GM18502 (cell line): ENCODE data around the gene UQCRC1.

ENCODE experiments used
- ATAC-seq: cut with Tn5 transposase; IDR thresholded peaks from one replicate; pipeline ENCODE4 v1.9.1; 2021; ENCODE audit warnings: mild to moderate bottlenecking; ENCODE audit not compliant: unreplicated experiment, poor library complexity

Gene UQCRC1

DNA sequence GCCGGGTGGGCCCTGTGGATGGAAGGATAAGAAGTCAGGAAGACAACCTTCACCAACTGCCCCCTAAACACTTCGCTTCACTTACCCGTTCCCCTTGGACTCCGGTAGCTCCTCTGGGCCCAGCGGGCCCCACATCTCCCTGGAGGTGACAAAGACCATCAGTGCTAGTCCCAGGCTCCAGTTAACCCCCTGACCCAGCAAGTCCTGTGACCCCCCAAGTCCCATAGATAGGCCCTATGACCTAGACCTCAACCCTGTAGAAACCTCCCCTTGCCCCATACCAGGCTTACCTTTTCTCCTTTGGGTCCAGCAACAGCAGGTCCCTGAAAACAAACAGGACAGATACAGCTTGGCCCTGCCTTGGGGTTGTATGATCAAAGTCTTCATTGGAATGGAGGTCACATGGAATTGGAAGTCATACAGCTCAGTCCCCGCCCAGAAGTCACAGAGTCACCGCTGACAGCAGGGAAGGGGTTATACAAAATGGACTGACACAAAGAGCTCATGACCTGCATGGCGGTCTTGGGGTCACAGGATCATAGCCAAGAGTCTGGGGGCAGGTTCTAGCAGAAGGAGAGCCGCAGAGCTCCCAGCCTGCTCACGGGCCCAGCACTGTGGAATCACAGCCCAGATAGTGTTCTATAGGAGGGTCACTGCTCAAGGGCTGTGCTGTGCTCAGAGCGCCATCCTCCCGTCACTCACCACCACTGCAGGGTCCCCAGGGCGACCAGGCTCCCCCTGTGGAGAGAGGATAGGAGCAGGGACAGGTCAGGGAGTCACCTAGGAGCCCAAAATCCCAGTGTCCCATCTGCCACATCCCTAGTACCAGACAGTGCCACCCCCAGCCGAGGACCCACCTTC lies 27.6 kb downstream of the UQCRC1 start:
- no peak for ATAC-seq

DNA sequence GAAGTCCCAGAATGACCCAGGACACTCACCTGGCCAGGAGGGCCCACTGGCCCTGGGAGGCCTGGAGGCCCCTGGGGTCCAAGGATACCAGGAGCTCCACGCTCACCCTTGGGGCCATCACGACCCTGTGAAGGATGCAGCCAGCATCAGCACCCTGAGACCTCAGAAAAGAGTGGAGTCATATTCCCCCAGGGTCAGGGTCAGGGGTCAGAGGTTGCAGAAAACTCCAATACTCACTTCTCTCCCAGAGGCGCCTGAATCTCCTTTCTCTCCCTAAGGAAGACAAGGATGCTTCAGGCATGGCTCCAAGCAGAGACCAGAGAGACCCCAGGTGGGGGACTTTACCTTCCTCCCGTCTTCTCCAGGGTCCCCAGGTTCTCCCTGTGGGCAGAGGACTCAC lies 32.8 kb downstream of the UQCRC1 start:
- ATAC-seq, result no peak

DNA sequence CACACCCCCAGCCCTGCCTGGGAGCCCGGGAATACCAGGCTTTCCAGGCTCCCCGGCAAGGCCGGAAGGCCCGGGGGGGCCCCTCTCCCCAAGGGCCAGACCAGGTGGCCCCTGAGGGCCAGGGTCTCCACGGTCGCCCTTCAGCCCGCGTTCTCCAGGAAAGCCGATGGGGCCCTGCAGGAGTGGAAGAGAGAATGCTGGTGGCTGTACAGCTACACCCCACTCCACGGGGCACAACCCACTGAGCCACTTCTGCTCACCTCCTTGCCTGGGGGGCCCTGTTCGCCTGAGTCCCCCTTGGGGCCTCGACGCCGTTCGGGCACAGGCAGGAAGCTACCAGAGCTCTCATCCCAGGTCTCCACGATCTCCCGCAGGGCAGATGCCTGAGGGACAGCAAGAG lies 34.1 kb downstream of the UQCRC1 start:
- ATAC-seq, result no peak

DNA sequence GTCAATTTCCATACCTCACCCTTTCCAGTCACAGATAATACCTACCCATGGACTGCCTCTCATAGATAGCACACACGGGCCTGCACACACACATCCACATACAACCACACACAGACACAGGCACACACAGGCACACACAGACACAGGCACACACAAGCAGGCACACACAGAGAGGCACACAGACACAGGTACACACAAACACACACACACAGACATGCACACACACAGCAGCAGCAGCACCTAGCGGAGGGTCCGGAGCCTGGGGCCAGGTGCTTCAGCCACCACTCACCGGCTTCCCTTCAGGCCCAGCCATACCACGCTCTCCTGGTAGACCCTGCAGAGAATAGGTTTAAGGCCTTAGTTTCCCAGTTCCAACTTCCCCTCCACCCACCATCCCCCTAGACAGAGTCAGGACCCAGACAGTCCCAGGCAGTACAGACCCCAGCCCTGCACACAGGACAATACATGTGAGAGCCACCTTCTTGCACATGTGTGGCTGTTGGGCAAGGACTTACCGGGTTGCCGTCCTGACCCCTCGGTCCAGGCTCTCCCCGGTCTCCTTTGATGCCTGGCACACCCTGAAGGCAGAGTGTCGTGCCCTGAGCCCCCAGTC lies 35.4 kb downstream of the UQCRC1 start:
- no peak for ATAC-seq

DNA sequence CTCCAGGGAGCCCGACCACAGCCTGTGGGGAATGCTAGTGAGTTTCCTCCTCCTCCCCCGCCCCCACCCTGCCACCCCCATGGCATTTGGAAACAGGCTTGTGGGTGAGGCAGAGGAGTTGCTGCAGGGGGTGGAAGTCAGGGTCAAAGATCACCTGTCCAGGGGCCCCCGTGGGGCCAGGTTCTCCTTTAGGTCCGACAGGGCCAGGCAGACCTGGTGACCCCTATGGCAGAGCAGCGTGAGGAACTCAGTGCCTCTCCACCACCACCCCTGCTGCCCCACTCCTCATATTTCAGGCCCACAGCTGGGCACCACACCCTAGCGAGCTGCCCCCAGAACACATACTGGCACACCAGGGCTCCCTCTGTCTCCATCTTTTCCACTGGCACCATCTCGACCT lies 36.9 kb downstream of the UQCRC1 start:
- ATAC-seq, result no peak

DNA sequence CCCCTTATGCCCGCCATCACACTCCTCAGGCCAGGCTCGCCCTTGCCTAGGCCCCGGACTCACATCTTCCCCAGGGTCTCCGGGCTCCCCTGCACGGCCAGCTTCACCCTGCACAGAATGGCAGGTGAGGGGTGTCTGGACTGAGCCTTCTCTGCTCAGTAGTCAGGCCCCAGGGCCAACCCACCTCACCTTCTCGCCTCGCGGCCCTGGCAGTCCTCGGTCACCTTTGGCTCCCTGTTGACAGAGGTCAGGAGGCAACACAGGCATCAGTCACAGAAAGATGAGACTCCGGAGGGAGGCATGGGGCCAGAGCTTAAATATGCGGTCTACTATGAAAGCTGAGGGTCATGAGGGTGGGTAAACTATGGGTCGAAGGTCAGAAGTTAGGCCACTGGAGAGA lies 37.5 kb downstream of the UQCRC1 start:
- ATAC-seq, result no peak

DNA sequence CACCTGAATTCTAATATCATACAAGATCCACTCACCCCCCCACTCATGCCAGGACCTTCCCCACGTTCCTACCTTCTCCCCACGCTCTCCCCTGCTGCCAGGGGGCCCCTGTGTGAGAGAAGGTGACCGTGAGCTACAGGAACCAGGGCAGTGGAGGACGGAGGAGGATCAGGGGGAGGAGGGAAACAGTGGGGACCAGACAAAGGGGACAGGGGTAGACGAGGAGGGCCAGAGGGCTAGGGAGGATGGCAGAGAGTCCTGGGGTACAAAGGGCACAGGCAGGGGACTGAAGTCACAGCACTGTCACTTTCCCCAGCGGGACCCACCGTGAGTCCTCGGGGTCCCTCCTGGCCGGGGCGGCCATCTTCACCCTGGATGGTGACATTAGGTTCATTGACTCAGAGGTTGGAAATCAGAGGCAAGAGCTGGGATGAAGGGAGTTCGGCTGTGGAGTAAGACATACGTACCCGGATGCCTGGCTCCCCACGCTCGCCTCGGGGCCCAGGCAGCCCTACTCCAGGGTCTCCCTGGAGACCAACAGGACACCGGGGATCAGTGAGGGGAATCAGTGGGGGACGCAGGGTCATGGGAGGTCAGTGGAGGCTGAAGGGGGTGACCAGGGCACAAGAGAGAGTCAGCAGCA lies 39.5 kb downstream of the UQCRC1 start:
- no peak for ATAC-seq

DNA sequence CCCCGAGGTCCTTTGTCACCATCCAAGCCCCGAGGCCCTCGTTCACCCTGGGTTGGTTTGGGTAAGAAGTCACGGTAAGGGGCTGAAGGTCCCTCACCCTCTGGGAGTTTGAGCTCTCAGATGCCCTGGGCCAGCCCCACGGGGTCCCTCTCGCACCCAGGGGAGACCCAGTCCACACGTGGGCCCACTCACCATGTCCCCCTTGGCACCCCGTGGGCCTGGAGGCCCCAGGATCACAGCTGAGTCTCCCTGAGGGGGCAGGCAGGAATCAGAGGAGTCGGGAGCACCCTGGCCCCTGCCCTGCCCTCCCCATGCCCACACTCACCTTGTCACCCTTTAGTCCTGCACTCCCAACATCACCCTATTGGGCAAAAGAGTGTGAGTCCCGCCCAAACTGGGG lies 40.0 kb downstream of the UQCRC1 start:
- no peak for ATAC-seq

DNA sequence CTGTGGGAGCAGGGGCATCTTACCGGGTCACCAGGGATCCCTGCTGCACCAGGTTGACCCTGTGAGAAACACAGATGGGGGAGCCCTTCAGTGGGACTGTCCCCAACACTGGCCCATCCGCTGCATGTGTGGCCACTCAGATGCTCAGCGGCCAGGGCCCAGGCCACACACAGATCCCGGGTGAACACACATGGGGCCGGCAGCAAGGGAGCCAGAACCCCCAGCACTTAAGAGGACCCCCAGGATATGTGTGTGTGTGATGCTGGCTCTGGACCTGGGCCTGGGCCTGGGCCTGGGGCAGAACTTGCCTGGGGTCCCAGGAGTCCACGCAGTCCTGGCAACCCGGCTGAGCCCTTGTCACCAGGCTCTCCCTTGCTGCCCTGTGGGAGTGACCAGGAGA lies 41.0 kb downstream of the UQCRC1 start:
- no peak for ATAC-seq

DNA sequence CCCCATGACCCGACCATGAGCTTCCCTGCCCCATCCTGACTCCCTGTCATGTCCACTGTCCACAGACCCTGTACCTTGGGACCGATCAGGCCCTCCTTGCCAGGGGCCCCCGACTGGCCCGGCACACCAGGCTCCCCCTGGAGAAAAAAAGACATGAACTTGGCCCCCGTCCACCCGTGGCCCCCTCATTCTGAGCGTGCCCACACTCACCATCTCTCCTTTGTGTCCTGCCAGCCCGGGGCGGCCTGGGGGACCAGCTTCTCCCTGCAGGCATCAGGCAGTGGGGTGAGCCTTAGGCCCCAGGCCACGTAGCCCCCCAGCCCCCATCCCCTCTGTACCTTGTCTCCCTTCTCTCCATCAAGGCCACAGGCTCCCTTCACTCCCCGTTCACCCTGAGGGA lies 41.9 kb downstream of the UQCRC1 start:
- ATAC-seq, result no peak

DNA sequence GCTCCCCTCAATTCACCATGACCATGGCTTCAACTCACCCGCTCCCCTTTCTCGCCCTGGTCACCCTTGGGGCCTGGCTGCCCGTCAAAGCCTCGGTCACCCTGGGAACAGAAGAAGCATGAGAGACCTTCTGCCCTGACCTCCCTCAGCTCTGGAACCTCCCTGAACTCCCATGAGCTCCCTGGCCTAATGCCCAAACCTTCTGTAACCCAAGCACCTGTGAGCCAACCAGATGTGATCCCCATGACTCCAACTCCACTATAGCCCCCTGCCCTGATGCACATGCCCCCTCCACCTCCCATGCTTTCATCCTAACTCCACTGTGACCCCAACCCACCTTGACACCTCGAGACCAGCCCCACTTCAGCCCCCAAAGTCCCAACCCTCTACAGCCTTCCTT lies 42.4 kb downstream of the UQCRC1 start:
- no peak for ATAC-seq

DNA sequence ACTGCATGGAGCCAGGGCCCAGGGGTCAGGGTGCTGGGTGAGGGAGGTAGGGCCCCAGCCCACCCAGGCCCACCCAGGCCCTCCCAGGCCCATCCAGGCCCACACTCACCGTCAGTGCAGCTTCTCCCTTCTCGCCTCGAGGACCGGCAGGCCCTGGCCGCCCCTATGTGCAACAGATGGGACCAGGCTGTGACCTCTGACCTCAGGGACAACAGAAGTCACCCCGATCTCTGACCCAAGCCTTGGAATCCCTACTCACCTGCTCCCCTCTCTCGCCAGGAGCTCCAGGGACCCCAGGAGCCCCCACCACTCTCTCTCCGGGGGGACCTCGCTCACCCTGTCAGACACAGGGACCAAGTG lies 43.1 kb downstream of the UQCRC1 start:
- ATAC-seq, result no peak

DNA sequence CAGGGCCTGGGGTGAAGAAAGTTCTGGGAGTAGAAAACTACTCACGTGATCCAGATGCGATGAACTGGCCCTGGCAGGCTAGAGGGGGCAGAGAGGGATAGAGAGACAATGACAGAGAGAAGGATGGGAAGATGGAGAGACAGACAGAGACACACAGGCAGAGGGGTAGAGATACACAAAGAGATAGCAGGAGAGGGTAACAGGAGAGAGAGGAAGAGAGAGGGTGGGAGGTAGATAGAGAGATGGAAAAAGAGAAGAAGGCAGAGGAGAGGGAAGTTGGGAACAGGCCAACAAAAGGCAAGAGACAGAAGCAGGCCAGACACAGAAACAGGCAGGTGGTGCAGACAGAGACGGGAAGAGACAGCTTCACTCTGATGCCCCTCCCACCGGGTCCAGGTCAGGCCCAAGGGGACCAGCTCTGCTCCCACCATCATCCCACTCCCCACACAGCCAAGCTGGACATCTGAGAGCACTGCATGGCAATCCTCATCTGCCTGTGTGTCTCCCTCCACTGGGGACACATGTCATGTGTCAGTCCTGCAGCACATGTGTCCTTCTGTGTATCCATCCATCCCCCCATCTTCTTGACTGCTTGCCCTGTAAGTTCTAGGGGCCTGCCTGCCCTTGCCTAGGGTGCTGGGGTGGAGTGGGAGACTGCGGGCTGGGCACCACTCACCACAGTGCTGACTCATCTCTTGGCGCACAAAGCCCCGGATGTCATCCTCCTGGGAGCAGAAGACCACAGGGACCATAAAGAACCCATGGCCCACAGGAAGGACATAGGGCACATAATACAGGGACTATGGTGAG lies 43.6 kb downstream of the UQCRC1 start:
- no peak for ATAC-seq

DNA sequence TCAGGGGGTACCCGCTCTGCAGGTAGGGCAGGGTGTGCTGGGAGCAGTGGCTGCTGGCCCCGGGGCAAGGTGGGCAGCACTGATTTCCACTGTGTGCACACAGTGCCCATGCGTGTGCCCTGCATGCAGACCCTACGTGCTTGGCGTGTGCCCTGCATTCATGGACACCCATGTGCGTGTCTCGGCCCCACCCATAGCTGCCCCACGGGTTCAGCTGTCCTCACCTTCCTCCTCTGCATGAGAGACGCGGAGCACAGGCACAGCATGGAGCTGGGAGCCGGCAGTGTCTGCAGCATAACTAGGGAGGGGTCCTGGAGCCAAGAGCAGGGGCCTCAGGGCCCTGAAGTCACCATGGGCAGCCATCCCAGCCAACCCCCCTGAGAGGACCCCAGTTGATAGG lies 44.3 kb downstream of the UQCRC1 start:
- ATAC-seq, result no peak

DNA sequence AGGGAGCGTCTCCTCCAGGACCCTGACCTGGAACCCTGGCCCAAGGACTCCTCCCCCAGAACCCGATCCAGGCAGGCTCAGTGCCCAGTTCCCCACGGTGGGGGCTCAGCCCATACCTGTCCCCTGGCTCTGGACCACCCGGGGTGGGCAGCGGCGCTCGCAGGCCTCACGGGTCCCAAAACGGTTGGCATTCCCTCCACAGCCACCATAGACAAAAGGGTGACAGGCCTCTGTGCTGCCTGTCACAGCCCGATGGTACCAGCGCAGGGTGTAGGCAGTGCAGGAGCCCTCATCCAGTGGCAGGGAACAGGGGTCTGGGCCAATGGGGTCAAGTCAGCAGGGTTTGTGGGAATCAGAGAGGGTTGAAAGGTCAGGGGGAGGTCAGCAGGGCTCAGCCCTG lies 44.8 kb downstream of the UQCRC1 start:
- ATAC-seq, result no peak

DNA sequence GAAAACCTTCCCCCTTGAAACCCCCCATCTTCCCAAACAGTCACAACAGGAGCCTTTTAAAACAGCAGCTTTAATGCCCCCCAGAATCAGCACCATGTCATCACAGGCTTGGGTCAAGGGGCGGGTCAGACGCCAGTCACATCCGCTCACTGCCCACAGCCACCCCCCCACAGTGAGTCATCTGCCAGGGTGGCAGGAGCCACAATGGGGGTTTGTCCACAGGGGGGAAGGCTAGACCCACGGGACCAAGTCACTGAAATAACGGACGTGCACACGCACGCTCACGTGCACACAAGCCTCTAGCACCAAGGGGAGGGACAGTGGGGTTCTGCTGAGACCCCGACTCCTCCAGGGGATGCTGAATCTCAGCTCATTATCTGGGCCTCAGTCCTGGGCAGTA lies 45.4 kb downstream of the UQCRC1 start:
- no peak for ATAC-seq

DNA sequence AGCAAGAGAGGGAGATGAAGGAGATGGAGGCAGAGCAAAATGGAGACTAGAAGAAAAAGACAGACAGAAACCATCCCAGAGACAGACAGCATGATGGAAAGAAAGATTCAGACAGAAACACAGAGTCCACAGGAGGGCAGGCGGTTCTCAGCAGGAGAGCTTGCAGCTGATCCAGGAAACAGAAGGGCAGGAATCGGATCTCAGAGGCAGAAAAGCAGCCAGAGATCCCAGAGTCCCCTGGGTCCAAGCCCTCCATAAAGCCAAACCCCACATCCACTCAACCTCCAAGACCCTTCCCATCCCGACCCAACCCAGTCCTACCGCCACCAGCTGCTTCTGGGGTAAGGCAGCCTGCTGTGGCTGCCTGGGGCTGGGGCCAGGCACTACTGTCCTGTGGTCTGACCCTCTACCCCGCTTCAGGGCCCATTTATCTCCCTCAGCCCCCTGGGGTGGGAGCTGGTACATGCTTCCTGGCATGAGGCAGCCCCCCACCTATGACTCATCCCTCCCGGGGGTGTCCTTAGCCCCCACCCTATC lies 46.0 kb downstream of the UQCRC1 start, which contains the start of gene UCN2:
TSS of gene UCN2 (minus strand) at position 400 of the 537 bp plus-strand sequence. CDS start 657 bp downstream, outside the sequence.
- ATAC-seq, result no peak

DNA sequence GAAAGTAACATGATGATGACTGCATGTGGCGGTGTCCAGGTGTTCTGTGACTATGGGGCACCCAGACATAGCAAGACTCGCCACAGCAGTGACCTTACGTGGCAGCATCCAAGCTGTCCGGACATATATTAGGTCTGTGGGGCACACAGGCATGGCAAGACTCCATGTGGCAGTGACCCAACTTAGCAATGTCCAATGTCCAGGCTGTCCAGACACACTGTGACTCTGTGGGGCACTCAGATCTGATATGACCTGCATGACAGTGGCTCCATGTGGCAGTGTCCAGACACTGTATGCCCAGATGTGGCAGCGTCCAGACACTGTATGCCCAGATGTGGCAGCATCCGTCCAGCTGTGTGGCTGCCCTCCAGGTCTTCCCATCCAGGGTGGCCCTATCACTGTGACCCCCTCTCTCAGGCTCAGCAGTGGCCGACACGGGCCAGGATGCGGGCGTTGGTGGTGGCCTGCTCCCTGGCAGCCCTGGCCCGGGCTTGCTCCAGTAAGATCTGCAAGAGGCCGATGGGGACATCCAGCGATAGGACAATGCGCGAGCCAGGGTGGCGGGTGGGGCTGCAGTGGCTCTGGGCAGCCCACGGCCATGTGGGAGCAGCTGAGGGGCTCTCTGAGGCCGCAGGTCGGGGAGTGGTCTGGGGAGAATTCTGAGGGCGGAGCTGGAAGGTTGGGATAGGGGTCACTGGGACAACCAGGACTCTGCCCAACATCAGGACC lies 46.9 kb downstream of the UQCRC1 start:
- no peak for ATAC-seq

DNA sequence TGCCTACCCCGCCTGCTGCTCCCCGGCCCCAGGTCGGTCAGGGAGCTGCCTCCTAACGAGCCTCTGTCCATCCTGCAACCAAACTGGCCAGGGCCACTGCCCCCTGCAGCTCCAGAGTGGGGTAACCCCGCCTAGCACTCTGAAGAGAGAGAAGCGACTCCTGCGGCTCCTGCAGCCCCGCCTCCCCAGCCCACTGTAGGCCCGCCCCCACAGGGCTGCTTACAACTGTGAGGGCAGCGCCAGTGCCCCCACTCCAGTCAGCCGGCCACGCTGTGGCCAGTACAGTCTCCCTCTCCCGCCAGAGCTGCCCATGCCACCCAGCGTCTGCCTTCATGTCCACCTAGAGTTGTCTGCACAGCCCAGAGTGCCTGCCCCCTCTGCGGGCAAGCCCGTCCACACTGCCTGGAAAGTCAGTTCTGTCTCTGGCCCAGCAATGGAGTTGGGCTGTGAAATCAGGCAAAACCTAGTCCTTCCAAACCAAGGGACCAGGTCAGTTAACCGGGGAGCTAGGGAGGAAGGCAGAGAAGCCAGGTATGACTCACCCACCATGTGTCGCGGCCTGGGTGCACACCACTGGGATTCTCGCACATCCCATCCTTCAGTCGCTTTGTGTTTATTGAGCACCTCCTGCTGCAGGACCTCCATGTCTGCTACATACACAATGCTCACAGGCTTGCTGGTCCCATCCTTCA lies 48.3 kb downstream of the UQCRC1 start:
- ATAC-seq, result no peak
